NB4 (cell line): ENCODE data around the gene IGF1R.

Experiments used
- CTCF ChIP-seq: IDR thresholded peaks from one replicate; pipeline ENCODE4 v1.5.1; 2012; ENCODE audit warnings: low read depth, low read length
- MAX ChIP-seq: IDR thresholded peaks from 2 replicates; pipeline ENCODE4 v1.6.1; 2011; ENCODE audit warnings: low read depth, low read length
- MYC ChIP-seq: IDR thresholded peaks from 2 replicates; pipeline ENCODE4 v1.6.1; 2011; ENCODE audit warnings: low read depth, low read length

GRCh38 chr15:98689431-98689861 lies 41.1 kb downstream of the IGF1R start:
- TF ChIP-seq CTCF (no peak), MYC (no peak), MAX (no peak)
